Right forelimb (tissue), 1 donor: ENCODE measurements around the gene VWA5B2.

Source experiments
- DNase-seq: peaks from one replicate; pipeline ENCODE4 v3.0.0-alpha.2; 2018

VWA5B2 gene

GRCh38 chr3:184282941-184283340 is 53.6 kb downstream of the VWA5B2 start:
- no peak for DNase-seq

- no peak for DNase-seq
Observed at GRCh38 chr3:184283681-184284080, 54.3 kb downstream of the VWA5B2 start.

GRCh38 chr3:184284696-184285095 is 55.3 kb downstream of the VWA5B2 start:
- peak; percentile 74 for DNase-seq

GRCh38 chr3:184289426-184289938 is 60.1 kb downstream of the VWA5B2 start:
- peak; percentile 56 for DNase-seq

- no peak for DNase-seq
Observed at GRCh38 chr3:184290331-184290730, 60.9 kb downstream of the VWA5B2 start.

GRCh38 chr3:184291044-184291737 is 61.8 kb downstream of the VWA5B2 start:
- no peak for DNase-seq
